GM21737 (cell line): Measurements from ENCODE around the gene CCDC88C.
"Not testable (repeated sequence)": the region's sequence is repeated elsewhere in the genome, so short reads cannot be mapped to it uniquely, and the experiment has no call there.

Source experiments
- ATAC-seq: cut with Tn5 transposase; IDR thresholded peaks from one replicate; pipeline ENCODE4 v1.9.1; 2021; ENCODE audit warnings: mild to moderate bottlenecking, moderate library complexity; ENCODE audit not compliant: unreplicated experiment

Gene CCDC88C

DNA sequence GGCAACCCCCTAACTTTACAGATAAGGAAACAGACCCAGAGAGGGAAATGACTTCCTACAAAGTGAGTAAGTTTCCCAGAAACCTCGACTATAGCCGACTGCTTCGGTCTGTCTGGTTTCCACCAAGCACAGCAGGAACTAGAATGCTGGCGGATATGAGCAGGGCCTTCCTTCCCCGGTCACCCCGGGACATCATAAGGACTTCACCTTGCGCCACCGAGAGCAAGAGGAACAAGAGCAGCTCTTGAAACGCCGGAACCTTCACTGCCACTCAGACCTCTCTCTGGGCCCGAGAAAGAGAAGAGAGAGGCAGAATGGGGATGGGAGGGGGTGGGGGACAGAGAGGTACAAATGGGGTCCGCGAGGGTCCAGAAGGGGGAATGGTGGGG is 143.7 kb downstream of the CCDC88C start:
- ATAC-seq, result no peak

DNA sequence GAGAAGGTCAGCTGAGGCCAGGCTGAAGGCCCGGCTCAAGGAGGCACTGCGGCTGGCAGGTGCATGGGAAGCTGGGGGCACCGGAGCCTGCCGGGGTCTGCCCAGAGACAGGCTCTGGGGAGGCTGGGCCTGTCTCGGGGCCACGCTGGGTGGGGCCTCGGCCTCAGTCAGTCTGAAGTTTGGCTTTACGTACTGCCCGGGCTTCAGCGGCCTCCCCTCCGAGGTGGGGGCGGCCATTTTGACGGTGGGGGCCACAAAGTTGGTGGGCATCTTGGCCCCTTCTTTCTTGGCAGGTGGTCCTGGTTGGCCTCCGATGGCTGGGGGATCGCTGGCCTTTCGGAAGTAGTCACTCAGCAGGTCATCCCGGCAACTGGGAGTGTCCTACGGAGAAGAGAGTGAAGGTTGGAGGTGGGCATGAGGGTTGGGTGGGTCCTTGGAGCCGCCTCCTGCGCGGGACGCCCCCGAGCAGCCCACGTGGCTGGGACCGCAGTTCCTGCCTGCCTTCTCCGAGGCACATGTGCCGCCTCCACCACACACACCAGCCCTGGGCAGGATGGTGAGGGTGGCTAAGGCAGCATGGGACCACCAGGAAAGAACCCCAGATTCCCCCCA is 144.2 kb downstream of the CCDC88C start:
- ATAC-seq, result no peak

GRCh38 chr14:91272341-91273272 is 145.0 kb downstream of the CCDC88C start:
- ATAC-seq, result no peak

DNA sequence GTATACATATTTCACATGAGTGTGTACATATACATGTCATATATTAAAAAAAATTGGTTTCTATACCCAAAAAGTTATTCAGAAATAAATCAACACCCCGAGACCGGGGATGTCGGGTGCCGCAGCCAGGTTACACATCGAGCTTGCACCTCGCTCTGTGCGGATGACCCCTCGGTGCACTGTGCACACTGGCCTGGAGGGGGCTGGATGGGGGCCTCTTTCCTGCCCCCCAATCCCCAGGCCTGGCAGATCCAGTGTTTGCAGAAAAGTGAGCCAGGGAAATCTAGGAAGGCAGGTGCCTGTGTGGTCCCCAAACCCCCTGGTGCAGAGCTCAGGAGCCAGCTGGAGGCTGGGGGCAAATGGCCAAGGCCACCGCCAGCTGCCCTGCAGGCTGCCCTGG is 146.0 kb downstream of the CCDC88C start:
- no peak for ATAC-seq

DNA sequence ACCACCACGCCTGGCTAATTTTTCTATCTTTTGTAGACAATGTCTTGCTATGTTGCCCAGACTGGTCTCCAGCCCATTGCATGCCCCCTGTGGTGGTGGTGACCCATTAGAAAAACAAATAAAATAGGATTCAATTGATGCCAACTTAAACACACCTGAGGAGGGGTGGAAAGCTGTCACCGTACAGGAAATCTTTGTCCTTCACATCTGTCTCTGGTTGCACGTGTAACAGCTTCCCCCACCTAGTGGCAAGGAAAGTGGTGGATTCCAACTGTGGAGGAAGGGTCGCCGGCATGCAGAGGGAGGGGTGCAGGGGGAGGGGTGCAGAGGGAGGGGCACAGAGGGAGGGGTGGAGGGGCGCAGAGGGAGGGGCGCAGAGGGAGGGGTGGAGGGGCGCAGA is 147.0 kb downstream of the CCDC88C start:
- no peak for ATAC-seq

- no peak for ATAC-seq
These were observed 147.4 kb downstream of the CCDC88C start for GRCh38 chr14:91270188-91270587.

DNA sequence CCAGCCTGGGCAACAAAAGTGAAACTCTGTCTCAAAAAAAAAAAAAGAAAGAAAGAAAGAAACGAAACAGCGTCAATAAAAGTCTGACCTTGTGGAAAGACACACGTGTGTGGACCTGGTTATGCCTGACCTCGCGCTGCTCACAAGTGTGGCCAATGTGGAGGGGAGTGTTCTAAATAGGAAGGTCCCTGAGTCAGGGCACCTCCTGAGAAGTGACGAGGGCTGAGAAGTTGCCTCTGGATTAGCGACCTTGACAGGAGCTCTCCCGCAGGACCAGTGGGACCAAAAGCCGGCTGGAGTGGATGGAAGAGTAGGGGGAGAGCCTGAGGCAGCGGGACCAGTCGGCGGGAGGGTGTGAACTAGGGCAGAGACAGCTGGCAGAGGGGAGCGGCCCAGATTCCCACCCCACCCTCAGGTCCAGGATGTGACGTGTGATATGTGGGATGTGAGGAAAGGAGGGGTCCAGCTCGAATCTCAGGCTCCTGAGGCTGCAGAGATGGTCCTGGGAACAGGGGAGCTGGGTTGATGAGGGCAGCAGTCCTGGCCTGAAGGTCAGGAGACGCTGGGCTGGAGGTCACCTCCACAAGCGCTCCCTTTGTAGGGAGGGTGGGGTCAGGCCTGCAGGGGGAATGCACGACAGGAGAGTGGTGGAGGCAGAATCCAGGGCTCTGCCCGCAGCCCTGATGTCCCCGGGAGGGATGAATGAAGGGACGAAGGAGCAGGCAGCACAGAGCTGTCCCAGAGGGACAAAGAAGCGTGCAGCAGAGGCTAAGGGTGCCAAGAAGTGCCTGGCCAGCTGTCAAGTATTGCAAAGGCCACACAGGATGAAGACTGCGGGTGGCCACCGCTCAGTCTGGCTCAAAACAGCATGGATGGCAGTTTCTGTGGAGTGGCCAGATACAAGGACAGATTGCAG is 148.3 kb downstream of the CCDC88C start:
- ATAC-seq, result no peak

GRCh38 chr14:91267965-91268437 is 149.6 kb downstream of the CCDC88C start:
- ATAC-seq, result no peak

- ATAC-seq, result not testable (repeated sequence)
These were observed 151.3 kb downstream of the CCDC88C start for GRCh38 chr14:91266276-91266675.

GRCh38 chr14:91265404-91265803 is 152.2 kb downstream of the CCDC88C start:
- no peak for ATAC-seq

GRCh38 chr14:91264151-91265150 is 153.2 kb downstream of the CCDC88C start:
- ATAC-seq, result no peak

DNA sequence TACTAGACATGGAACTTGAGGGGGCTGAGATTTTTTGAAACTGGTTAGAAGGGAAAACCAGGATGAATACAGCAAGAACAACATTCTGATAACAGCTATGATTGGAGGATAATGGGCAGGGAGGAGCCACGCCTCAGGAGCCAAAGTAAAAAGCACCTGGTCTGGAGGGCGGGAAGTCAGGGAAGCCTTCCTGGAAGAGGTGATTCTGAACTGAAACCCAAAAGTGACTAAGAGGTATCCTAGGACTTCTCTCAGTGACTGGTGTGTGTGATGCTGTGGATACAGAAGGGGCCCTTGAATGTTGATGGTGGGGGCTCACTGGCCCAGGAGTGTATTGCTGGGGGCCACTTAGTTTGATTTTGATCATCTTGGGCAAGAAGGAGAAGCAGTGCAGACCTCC is 154.3 kb downstream of the CCDC88C start:
- no peak for ATAC-seq

GRCh38 chr14:91261986-91262549 is 155.6 kb downstream of the CCDC88C start:
- no peak for ATAC-seq

DNA sequence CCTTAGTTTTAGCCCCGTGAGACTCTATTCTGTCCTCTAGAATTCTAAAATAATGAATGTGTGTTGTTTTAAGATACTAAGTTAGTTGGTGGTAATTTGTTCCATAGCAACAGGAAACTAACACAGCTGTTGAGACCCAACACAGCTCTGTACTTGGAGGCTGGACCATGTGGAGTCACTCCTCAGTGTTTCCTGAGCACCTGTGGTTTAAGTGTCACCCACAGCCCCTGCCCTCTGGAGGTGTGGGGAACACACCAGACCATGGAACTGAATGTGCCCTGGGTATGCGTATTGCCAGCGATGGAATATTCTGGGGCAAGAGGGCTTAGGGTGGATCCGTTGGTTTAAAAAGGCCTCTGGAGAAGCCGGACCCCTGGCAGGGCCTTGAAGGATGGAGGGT is 156.5 kb downstream of the CCDC88C start:
- no peak for ATAC-seq

- ATAC-seq, result no peak
These were observed 158.7 kb downstream of the CCDC88C start for GRCh38 chr14:91258876-91259275.

DNA sequence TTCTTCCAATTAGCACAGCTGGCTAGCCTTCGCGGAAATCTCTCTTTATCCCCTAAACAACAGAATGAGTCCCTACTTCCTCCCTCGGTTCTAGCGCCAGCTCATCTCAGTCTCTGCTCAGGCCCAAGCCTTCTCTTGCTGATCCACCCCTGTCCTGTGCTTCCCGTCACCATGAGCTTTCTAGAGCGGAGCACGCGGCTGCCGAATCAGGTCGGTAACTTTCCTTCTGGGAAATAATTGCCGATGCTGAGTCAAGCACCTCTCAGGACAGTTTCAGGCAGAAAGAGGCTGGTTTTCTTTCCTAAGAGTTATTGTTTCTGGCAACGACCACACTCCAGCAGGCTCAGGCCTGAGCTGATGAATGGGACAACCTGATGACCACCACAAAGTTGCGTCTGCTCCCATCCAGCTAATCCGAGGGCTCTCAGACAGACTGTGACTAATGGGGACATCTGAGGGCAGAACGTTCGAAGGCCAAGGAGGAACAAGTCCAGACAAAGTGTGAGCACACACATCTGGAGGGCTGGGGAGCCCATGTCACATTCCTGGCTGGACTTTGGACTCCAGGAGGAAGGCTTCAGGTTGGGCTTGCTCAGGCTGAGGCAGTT is 159.5 kb downstream of the CCDC88C start:
- ATAC-seq, result no peak

GRCh38 chr14:91257328-91258010 is 160.2 kb downstream of the CCDC88C start:
- ATAC-seq, result no peak

DNA sequence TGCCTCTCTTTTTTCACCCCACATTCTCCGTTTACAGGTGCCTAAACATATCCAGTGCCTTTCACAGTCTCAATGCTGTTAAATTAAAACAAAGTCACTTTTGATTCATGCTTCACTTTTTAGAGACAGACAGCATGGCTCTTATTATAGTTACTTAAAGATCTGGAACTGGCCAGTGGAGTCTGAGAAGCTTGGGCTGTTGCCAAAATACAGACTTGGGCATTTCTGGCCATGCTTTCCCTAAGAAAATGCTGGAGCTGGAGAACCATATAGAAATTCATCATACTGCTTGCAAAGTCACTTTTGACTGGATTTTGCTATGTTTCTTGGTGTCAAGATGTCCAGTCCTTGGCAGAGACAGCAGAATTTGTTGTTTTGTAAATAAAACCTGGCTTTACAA is 161.0 kb downstream of the CCDC88C start:
- ATAC-seq, result no peak
